HG03039 (cell line): ENCODE measurements around the gene DCAF7.

Experiments
- ATAC-seq: cut with Tn5 transposase; IDR thresholded peaks from one replicate; pipeline ENCODE4 v1.9.1; 2021; ENCODE audit warnings: mild to moderate bottlenecking, moderate library complexity; ENCODE audit not compliant: unreplicated experiment

The DCAF7 gene

DNA sequence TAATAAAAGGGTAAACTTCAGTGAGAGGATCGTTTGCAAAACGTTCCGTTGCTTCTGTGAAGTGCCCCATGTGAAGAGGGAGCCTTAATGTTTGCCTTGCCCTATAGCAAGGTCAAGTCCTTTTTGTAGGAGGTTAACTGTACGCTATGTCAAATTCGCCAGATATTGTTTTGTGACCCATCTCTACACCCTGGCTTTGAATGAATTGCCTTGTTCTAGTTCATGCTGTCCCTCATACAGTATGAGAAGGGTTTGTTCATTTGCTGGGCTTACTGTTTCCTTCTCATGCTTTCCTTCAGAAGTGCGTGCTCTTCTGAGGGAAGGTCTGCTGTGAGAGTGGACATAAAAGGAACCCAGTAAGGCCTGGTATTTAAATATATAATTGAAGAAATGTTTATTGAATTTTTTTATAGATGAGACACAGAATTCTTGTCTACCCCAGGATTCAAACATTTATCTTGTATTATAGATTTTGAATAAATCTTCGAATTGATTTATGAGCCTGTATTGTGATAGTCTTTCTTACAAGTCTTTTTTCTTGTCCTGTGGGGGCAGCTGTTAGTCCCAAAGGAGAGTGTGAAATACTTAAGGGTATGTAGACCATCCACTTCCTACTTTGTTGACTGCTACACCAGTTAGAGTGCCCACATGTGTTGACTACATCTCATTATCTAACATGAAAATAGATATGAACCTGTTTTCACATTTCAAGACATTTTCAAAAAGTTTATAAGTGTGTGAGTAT, 73.7 kb downstream of the DCAF7 start:
- no peak for ATAC-seq

DNA sequence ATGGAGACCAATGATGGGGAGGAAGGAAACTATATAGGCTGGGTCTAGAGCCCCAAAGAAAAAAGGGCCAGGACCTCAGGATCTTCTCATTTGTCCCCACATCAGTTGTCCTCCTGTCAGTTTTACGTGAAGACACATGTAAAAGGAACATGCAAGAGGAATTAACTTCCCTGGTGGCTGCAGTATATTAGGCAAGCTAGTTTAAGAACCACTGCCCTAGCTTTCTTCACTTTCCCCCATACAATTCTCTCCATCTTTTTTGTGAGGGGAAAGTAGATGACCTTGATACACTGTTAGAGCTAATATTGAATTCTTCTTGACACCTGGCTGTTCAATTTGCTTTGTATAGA, 74.2 kb downstream of the DCAF7 start:
- ATAC-seq, result no peak

DNA sequence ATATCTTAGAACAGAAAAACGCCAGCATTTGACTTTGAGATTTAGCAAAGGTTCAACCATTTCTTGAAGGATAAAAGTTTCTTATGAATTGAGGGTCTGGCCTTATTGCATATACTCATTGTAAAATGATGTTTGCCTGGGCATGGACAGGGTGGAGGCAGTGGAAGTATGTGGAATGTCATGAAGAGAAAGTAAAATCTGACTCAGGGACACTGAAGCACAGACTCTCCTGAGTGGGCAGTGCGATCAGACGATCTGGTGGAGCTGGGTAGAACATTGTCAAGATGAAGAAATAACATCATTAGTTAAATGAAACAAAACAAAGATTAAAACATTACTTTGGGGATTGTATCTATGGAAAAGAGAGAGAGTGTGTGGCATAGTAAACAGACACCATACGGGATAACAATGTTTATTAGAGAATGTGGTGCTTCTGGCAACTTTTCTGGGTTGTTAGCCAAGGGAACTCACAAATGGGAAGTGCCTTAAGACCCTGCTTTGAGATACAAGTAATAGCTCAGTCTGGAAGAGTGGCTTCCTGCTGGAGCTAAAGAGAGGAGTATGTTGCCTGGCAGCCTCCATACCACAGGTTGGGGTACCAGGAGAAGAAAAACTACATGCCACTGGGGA, 76.4 kb downstream of the DCAF7 start:
- ATAC-seq, result no peak

DNA sequence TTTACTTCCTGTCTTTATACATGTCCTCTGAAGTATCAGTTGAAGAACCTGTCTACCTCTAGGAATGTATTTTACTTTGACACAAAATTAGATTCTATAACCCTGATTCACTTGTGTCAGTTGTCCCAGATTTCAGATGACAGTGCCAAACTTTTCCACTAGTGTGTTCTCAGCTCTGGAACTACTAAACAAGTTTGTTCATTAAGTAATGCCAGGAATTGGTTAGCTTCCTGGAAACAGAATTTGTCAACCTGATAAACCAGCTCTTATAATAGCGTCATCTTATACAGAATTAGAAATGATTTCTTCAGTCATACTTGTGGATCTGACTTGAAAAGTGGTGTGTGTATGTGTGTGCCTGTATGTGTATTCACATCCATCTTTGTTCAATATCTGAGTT, 79.3 kb downstream of the DCAF7 start:
- no peak for ATAC-seq

DNA sequence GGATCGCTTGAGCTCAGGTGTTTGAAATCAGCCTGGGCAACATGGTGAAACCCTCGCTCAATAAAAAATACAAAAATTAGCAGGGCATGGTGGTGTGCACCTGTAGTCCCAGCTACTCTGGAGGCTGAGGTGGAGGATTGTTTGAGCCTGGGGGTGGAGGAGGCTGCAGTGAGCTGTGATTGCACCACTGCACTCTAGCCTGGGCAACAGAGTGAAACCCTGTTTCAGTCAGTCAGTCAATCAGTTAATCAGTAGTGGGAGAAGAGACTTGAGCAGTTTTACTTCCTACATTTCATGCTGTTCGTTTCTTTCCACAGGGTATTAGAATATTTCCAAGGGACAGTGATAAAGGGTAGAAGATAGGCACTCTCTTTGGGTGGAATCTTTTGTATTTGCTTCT, 80.8 kb downstream of the DCAF7 start:
- ATAC-seq, result no peak

DNA sequence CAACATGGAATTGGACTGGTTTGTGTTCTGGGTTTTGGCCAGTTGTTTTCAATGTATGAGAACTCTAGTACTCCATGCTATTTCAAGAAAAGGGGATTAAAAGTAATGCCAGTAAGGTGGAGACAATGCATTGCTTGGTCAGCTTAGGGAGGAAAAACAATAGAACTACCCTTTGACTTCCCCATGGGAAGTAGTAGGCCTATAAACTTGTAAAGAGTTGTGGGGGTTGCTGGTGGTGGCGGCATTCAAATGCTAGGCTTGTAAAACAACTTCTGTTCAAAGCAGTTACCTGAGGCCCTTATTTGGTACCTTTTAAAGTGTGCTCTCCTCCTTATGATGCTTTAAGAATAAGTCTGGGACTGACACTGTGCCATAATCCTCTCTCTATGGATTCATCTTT, 81.3 kb downstream of the DCAF7 start:
- ATAC-seq, result no peak

DNA sequence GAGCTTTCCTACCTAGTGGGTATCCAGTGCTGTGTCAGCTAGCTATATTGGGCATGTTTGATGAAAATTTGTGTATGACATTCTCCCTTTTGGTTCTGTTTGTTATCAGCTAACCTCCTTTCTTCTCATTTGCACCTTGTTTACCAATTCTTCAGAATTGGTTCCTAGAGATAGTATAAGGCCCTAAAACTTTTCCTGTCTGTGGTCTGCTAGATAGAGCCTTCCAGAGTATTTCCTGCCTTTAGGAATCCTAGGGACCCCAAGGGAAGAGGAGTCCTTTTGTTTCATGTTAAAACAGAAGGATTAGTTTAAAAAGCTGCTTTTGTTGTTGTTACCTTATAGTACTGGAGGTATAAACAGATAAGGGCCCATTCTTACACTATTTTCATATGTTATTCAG, 83.5 kb downstream of the DCAF7 start:
- ATAC-seq, result no peak

DNA sequence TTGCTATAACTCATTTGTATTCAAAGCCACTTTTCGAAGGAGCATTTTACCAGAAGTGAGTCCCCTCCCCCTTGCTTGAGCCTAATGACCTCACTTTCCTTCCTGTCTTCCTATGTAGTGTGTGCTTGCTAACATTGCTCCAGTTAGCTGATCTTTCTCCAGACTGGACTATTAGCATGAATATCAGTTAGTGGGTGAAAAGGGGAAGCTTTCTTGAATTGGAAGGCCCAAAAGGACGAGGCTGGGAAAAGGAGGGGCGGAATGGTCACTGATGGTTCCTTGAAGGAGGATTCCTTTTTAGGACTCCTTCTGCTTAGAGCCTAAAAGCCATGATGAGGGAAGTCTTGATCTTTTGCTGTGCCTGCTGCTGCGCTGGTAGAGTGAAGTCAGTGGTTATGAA, 83.9 kb downstream of the DCAF7 start:
- no peak for ATAC-seq

DNA sequence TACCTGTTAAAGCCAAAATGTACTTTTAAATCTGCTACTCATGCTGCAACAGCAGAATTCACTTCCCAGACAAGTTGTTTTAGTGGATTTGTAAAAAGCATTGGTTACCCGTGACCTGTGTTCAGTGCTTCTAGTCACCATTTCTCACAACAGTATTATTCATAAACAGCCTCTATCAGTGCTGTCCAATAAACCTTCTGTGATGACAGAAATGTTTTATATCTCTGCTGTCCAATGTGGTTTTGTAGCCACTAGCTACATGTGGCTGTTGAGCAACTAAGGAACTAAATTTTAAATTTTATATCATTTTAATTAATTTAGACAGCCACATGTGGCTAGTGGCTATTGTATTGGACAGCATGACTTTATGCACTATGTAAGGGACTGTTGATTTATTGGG, 84.5 kb downstream of the DCAF7 start:
- no peak for ATAC-seq

DNA sequence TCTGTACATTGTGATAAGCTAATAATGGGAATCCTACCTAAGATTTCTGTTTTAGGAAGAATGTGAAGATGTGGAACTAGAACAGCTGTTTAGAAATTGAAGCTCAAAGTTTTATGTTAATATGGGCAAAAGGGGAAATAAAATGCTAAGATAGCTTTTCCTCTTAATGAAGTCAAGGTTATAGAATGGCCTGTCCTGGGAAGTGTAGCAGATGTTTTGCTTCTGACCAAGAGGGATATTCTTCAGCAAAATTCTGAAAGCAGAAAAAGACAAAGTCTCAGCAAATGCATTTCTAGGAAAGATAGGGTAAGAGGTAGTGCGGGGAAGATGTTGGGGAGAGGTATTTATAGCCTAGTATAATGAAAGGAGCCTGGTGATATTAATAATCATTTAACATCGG, 85.0 kb downstream of the DCAF7 start:
- no peak for ATAC-seq

DNA sequence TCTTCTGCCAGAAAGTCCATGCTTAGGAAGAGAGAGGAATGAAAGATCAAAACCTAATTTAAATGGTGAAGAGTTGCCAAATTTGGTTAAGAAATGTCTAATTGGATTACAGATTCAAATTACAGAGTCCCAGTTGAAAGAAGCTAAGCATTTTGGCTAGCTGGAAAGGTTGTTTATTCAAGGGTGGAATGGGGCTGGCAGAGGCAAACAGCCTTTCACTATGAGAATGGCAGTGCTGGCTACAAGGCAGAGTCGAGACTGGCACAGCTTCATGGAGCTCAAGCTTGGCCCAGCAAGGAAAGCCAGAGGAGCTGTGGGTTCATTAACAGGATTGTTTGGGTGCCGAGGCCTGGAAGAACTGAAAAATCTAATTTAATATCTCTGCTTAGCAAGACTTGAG, 85.5 kb downstream of the DCAF7 start:
- no peak for ATAC-seq

DNA sequence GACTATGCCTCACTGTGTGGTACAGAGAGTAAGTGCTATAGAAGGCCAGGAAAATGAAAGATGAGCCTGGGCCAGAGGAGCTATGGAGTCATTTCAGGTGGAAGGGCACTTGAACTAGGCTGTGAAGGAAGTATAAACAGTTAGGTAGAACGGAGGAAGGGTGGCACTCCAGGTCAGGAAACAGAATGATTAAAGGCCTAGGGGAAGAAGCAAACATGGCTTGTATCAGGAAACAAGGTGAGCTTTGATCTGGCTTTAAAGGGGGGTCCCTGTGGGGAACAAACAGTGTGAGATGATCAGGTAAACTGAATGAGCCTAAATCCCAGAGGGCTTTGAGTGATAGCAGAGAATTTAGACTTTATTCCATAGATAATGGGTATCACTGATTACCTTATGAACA, 88.8 kb downstream of the DCAF7 start:
- no peak for ATAC-seq

DNA sequence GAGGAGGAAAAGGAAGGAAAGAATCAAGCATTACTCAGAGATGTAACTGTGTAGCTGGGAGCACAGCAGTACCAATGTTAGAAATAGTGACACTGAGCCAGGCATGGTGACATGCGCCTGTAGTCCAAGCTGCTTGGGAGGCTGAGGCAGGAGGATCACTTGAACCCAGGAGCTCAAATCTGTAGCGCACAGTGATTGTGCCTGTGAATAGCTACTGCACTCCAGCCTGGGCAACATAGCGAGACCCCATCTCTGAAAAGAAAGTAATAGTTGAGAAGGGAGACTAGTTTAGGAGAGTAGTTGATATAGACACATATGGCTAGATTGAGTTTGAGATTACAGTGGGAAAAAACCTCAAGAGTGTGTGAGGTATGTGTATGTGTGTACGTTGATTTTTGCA, 89.8 kb downstream of the DCAF7 start:
- no peak for ATAC-seq

DNA sequence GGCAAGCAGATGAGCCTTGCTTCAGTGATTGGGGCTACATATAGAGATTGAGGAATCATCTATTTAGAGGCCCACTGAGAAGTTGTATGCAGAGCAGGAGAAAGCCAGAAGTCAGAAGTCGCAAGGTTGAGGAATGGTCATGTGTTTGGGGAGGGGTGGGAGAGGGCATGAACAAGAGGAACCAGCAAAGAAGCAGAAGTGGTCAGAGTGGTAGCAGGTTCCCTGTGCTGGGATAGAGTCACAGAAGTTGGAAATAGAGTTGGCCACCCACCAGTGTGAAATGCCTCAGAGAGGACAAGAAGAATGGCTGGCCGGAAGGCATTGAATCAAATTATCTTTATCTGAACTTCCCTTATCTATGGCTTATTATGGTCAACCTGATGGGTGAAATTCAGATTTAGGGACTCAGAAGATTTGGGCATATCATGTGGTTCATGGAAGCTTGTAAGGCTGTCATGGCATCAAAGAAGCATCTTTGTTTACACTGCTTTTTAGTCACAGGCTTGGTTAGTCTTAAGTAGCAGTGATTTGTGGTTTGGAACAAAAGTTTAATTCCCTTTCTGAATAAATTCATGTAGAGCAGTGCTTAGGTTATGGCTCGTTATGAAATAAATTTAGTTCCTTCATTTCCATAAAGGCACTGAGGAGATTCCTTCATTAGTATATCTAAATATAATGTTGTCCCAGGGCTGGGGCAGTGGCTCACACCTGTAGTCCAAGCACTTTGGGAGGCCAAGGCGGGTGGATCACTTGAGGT, 91.6 kb downstream of the DCAF7 start:
- ATAC-seq, result no peak
